PC-9 (cell line): Measurements from ENCODE around the gene GALK1. TPM values are rescaled to one million over a fixed set of nuclear protein-coding genes. Genes with fewer than 3 reads are reported as not detected.

Experiments
- BruUV-seq: library from RNA; stranded (reverse); fragments of 400-500 nt; replicated peaks from 2 replicates; lab custom pipeline; 2021; lab: Mats Ljungman, UMichigan
- CTCF ChIA-PET: fragments of 300-600 bp; sonication (Branson Sonifier 250); formaldehyde crosslinking; loops from one replicate; lab custom pipeline; 2022; ENCODE audit warnings: antibody characterized with exemption; lab: Charles Lee
- POLR2A ChIA-PET: fragments of 300-600 bp; sonication (Branson Sonifier 250); formaldehyde crosslinking; loops from one replicate; lab custom pipeline; 2022; ENCODE audit warnings: antibody characterized with exemption; ENCODE audit not compliant: unreplicated experiment; lab: Charles Lee
- DNase-seq, 2 experiments: peaks; one replicate each; pipeline versions ENCODE4 v3.0.0 to v3.0.0-alpha.2; 2015 to 2022; ENCODE audit warnings: mixed read lengths in 1 of 2
- H2AFZ ChIP-seq: fragments of 200-600 bp; sonication (generic); 2 replicates; pipeline ENCODE4 v1.8.1; 2017; ENCODE audit warnings: antibody characterized with exemption
- H3F3A ChIP-seq: fragments of 200-600 bp; sonication (generic); 2 replicates; pipeline ENCODE4 v1.8.1; 2017; ENCODE audit warnings: antibody characterized with exemption, mild to moderate bottlenecking, low read depth; ENCODE audit not compliant: insufficient read depth
- H3K27ac ChIP-seq: fragments of 200-600 bp; sonication (generic); 2 replicates; pipeline ENCODE4 v1.6.1; 2016; ENCODE audit warnings: mixed run types
- H3K27me3 ChIP-seq: fragments of 200-600 bp; sonication (generic); 2 replicates; pipeline ENCODE4 v1.6.1; 2016; ENCODE audit warnings: low read depth, mixed run types; ENCODE audit not compliant: insufficient read depth
- H3K36me3 ChIP-seq: fragments of 200-600 bp; sonication (generic); 2 replicates; pipeline ENCODE4 v1.6.1; 2016; ENCODE audit warnings: low read depth, mixed run types
- H3K4me1 ChIP-seq: fragments of 200-600 bp; sonication (generic); replicated peaks from 2 replicates; pipeline ENCODE4 v1.6.1; 2016; ENCODE audit warnings: mixed run types; ENCODE audit not compliant: insufficient read depth
- H3K4me2 ChIP-seq: fragments of 200-600 bp; sonication (generic); 2 replicates; pipeline ENCODE4 v1.6.1; 2017; ENCODE audit warnings: mixed run types
- H3K4me3 ChIP-seq: fragments of 200-600 bp; sonication (generic); 2 replicates; pipeline ENCODE4 v1.6.1; 2016; ENCODE audit warnings: mixed run types
- H3K79me2 ChIP-seq: fragments of 200-600 bp; sonication (generic); 2 replicates; pipeline ENCODE4 v1.6.1; 2017; ENCODE audit warnings: low read depth, mixed run types
- H3K9me2 ChIP-seq: fragments of 200-600 bp; sonication (generic); 2 replicates; pipeline ENCODE4 v1.8.1; 2017; ENCODE audit warnings: mild to moderate bottlenecking; ENCODE audit not compliant: insufficient read depth
- H3K9me3 ChIP-seq: fragments of 200-600 bp; sonication (generic); 2 replicates; pipeline ENCODE4 v1.8.1; 2016; ENCODE audit warnings: low read depth; ENCODE audit not compliant: insufficient read depth
- H4K20me1 ChIP-seq: fragments of 200-600 bp; sonication (generic); 2 replicates; pipeline ENCODE4 v1.8.1; 2017; ENCODE audit not compliant: insufficient read depth
- CTCF ChIP-seq: fragments of 200-600 bp; sonication (generic); conservative IDR thresholded peaks from 2 replicates; pipeline ENCODE4 v1.6.1; 2017; ENCODE audit warnings: mixed run types, antibody characterized with exemption, mild to moderate bottlenecking, moderate library complexity
- EZH2 ChIP-seq: fragments of 200-600 bp; sonication (generic); IDR thresholded peaks from 2 replicates; pipeline ENCODE4 v1.8.0; 2017; ENCODE audit warnings: antibody characterized with exemption, low read depth
- intact Hi-C: fragments of 100-400 bp; cut with micrococcal nuclease; formaldehyde crosslinking; loops from one replicate; pipeline ENCODE4 v1.10.0; 2022; ENCODE audit not compliant: unreplicated experiment
- total RNA-seq: library from RNA; stranded (reverse); gene quantifications from 2 replicates; pipeline ENCODE4 v1.2.3, GENCODE V29; 2021

Gene GALK1
- total RNA-seq, 1 experiment from 2014 or later, result 12.8 TPM

- peaks cover 37% of the 10 kb centered on the region for H3K36me3 ChIP-seq
- ChIA-PET POLR2A (no interaction called here), CTCF (interaction anchor here (0.6 kb wide), 1 partner anchor 8 kb away, joined by 4 read pairs; no protein-coding TSS in a partner anchor)
- peaks cover 10% of the 10 kb centered on the region; the same call in 1 of the 2 replicates for H3K79me2 ChIP-seq
- peaks cover 12% of the 10 kb centered on the region; the same call in 1 of the 2 replicates for H3F3A ChIP-seq
- H2AFZ ChIP-seq, result no peak overlapping the region
- no TSS peak for BruUV-seq
- H4K20me1 ChIP-seq, result peaks cover 10% of the 10 kb centered on the region; the same call in 1 of the 2 replicates
- no peak overlapping the region for H3K27ac ChIP-seq
- no peaks in the 10 kb centered on the region for H3K9me3 ChIP-seq
- H3K9me2 ChIP-seq, result no peaks in the 10 kb centered on the region
- intact Hi-C loops, result no loop called here
- H3K4me1 ChIP-seq, result no peaks in the 10 kb centered on the region
- TF ChIP-seq CTCF, result no peak
- TF ChIP-seq EZH2, result no peak
- H3K4me3 ChIP-seq, result no peak overlapping the region
- H3K27me3 ChIP-seq, result no peaks in the 10 kb centered on the region
- no peak overlapping the region for H3K4me2 ChIP-seq
- no peak for DNase-seq
These were observed 34.9 kb downstream of the GALK1 start for GRCh38 chr17:75730065-75730464.

- intact Hi-C loops, result no loop called here
- no TSS peak for BruUV-seq
- Histone ChIP-seq H3K27me3 (no peaks in the 10 kb centered on the region), H3K4me1 (peaks cover 4% of the 10 kb centered on the region), H3K4me2 (no peak overlapping the region), H4K20me1 (peaks cover 17% of the 10 kb centered on the region; the same call in 1 of the 2 replicates), H3K79me2 (peaks cover 18% of the 10 kb centered on the region), H2AFZ (no peak overlapping the region), H3K9me3 (no peaks in the 10 kb centered on the region), H3K4me3 (no peak overlapping the region), H3F3A (0 out of 2 replicates have a peak, but pooled peaks cover 7% of the 10 kb centered on the region), H3K27ac (no peak overlapping the region), H3K9me2 (no peaks in the 10 kb centered on the region), H3K36me3 (peaks cover 42% of the 10 kb centered on the region)
- no peak for DNase-seq
- ChIA-PET CTCF (no interaction called here), POLR2A (interaction anchor here (0.6 kb wide), 1 partner anchor 454 kb away, joined by 3 read pairs; no protein-coding TSS in a partner anchor)
- TF ChIP-seq EZH2 (no peak), CTCF (no peak)
These were observed 35.6 kb downstream of the GALK1 start for GRCh38 chr17:75729351-75729750.

- POLR2A ChIA-PET, result no interaction called here
These were observed 37.6 kb downstream of the GALK1 start for GRCh38 chr17:75727391-75727790.

More at GRCh38 chr17:75727391-75727790, 37.6 kb downstream of the GALK1 start:
- CTCF ChIA-PET, result interaction anchor here (1.0 kb wide), 1 partner anchor 20 kb away, joined by 4 read pairs; no protein-coding TSS in a partner anchor
- Histone ChIP-seq H3K27me3 (no peaks in the 10 kb centered on the region), H3K4me1 (peaks cover 20% of the 10 kb centered on the region), H3K4me3 (no peak overlapping the region), H4K20me1 (peaks cover 26% of the 10 kb centered on the region), H2AFZ (no peak overlapping the region), H3K36me3 (peaks cover 42% of the 10 kb centered on the region), H3K27ac (no peak overlapping the region), H3K9me3 (no peaks in the 10 kb centered on the region), H3K9me2 (no peaks in the 10 kb centered on the region), H3K4me2 (no peak overlapping the region), H3F3A (peaks cover 23% of the 10 kb centered on the region), H3K79me2 (peaks cover 35% of the 10 kb centered on the region)
- BruUV-seq, result no TSS peak
- TF ChIP-seq CTCF (no peak), EZH2 (no peak)
- no peak for DNase-seq
- intact Hi-C loops, result no loop called here
